CD4-positive, alpha-beta T cell treated with Interleukin-1 beta for 1 hour (primary cell): ENCODE measurements around the gene TBX5.

Experiments used
- DNase-seq, 2 donors: peaks; one replicate each; pipeline ENCODE4 v3.0.0-alpha.2; 2020 to 2022

The TBX5 gene

GRCh38 chr12:114430306-114430705 lies 24.4 kb upstream of the TBX5 start:
- no peak for DNase-seq

GRCh38 chr12:114425031-114425626 lies 19.2 kb upstream of the TBX5 start:
- DNase-seq: no peak

GRCh38 chr12:114420944-114421335 lies 15.0 kb upstream of the TBX5 start:
- DNase-seq: no peak

GRCh38 chr12:114420182-114420943 lies 14.4 kb upstream of the TBX5 start:
- no peak for DNase-seq

GRCh38 chr12:114416028-114416427 lies 10.1 kb upstream of the TBX5 start:
- DNase-seq: no peak

GRCh38 chr12:114415525-114415868 lies 9.6 kb upstream of the TBX5 start:
- DNase-seq: no peak

GRCh38 chr12:114414866-114415524 lies 9.1 kb upstream of the TBX5 start:
- DNase-seq: no peak

- DNase-seq: no peak
Observed at GRCh38 chr12:114414031-114414865, 8.3 kb upstream of the TBX5 start.

GRCh38 chr12:114412825-114413749 lies 7.1 kb upstream of the TBX5 start:
- DNase-seq: no peak

GRCh38 chr12:114412307-114412706 lies 6.4 kb upstream of the TBX5 start:
- DNase-seq: no peak

GRCh38 chr12:114411071-114411837 lies 5.3 kb upstream of the TBX5 start:
- DNase-seq: no peak

- DNase-seq: no peak
Observed at GRCh38 chr12:114409852-114410600, 4.1 kb upstream of the TBX5 start.

- no peak for DNase-seq
Observed at GRCh38 chr12:114408886-114409851, 3.2 kb upstream of the TBX5 start.

GRCh38 chr12:114408471-114408885 lies 2.5 kb upstream of the TBX5 start:
- no peak for DNase-seq

- no peak for DNase-seq
Observed at GRCh38 chr12:114407842-114408411, 2.0 kb upstream of the TBX5 start.

GRCh38 chr12:114406984-114407841 lies 1.3 kb upstream of the TBX5 start:
- no peak for DNase-seq

- DNase-seq: no peak
Observed at GRCh38 chr12:114406316-114406983, 506 bp upstream of the TBX5 start.
